Measurements from ENCODE around the gene IMMT. TPM values are rescaled to one million over a fixed set of nuclear protein-coding genes. Genes with fewer than 3 reads are reported as not detected.

Gene IMMT
- total RNA-seq, 1 experiment from 2014 or later, result 172 TPM

DNA sequence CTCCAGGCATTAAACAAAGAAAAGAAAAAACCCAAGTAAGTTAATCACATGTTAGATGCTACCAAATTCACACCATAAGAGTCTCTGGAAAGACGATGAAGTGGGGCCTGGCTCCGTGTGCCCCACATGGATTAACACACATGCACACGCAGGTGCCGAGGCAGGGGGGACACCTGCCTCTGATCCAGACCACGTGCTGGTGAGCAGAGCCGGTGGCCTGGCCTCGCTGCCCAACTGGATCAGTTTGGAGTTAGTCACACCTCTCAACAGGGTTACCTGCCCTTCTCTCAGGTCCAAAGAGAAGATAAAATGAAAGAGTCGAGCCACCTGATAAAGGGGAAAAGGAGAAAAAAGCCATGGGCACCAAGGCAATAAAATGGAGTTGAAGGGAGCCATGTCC lies 44.5 kb upstream of the IMMT start:
- intact Hi-C loops (cut with micrococcal nuclease; ENCODE audit: unreplicated experiment), result no loop called here
- no TSS peak for BruUV-seq (replicated peaks)
- TF ChIP-seq, protein P1, sequence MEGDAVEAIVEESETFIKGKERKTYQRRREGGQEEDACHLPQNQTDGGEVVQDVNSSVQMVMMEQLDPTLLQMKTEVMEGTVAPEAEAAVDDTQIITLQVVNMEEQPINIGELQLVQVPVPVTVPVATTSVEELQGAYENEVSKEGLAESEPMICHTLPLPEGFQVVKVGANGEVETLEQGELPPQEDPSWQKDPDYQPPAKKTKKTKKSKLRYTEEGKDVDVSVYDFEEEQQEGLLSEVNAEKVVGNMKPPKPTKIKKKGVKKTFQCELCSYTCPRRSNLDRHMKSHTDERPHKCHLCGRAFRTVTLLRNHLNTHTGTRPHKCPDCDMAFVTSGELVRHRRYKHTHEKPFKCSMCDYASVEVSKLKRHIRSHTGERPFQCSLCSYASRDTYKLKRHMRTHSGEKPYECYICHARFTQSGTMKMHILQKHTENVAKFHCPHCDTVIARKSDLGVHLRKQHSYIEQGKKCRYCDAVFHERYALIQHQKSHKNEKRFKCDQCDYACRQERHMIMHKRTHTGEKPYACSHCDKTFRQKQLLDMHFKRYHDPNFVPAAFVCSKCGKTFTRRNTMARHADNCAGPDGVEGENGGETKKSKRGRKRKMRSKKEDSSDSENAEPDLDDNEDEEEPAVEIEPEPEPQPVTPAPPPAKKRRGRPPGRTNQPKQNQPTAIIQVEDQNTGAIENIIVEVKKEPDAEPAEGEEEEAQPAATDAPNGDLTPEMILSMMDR (conservative IDR thresholded peaks at IDR 0.05; ENCODE audit: low read depth, low read length), result no peak
- no peak for TF ChIP-seq EZH2 (IDR thresholded peaks at IDR 0.05; ENCODE audit: borderline replicate concordance, low read depth, low read length, poor library complexity, severe bottlenecking)
- ChIA-PET POLR2A (ENCODE audit: low non-redundant PET) (no interaction called here), CTCF (no interaction called here)
- Histone ChIP-seq H3K27ac (ENCODE audit: low read depth, low read length, poor library complexity, severe bottlenecking) (peak overlapping the region; percentile 64), H3K36me3 (ENCODE audit: insufficient read depth, low read length, poor library complexity, severe bottlenecking) (no peaks in the 10 kb centered on the region), H3K9me3 (ENCODE audit: low read depth, low read length, poor library complexity, severe bottlenecking) (no peaks in the 10 kb centered on the region), H3K27me3 (replicated peaks; ENCODE audit: insufficient read depth, low read depth, low read length, poor library complexity) (no peaks in the 10 kb centered on the region), H3K4me3 (ENCODE audit: low read depth, low read length, poor library complexity, severe bottlenecking) (no peak overlapping the region), H3K4me1 (ENCODE audit: insufficient read depth, low read length, poor library complexity, severe bottlenecking) (peaks cover 25% of the 10 kb centered on the region)
- no peak for DNase-seq (ENCODE audit: low spot score)

DNA sequence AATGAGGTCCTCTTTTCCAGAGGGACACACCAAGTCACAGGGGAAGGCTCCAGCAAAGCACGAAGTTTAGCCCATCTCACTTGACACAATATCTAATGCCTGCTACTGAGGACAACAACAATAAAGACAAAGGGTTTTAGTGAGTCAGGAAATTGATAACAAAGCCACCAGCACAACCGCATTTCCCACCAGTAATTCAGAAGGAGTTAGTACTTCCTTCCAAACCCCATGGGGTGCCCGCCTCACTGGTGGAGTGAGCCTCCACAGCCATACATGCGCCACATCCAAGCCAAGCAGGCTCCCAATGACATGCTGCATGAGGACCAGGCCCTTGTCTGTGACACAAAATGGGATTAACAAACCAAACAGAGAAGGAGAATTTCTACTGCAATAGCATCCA lies 44.1 kb upstream of the IMMT start:
- Histone ChIP-seq H3K9me3 (ENCODE audit: low read depth, low read length, poor library complexity, severe bottlenecking) (no peaks in the 10 kb centered on the region), H3K4me3 (ENCODE audit: low read depth, low read length, poor library complexity, severe bottlenecking) (no peak overlapping the region), H3K36me3 (ENCODE audit: insufficient read depth, low read length, poor library complexity, severe bottlenecking) (no peaks in the 10 kb centered on the region), H3K27me3 (replicated peaks; ENCODE audit: insufficient read depth, low read depth, low read length, poor library complexity) (no peaks in the 10 kb centered on the region), H3K27ac (ENCODE audit: low read depth, low read length, poor library complexity, severe bottlenecking) (peak overlapping the region; percentile 64), H3K4me1 (ENCODE audit: insufficient read depth, low read length, poor library complexity, severe bottlenecking) (peaks cover 25% of the 10 kb centered on the region)
- no peak for TF ChIP-seq EZH2 (IDR thresholded peaks at IDR 0.05; ENCODE audit: borderline replicate concordance, low read depth, low read length, poor library complexity, severe bottlenecking)
- TF ChIP-seq, protein P1 (conservative IDR thresholded peaks at IDR 0.05; ENCODE audit: low read depth, low read length), result no peak
- DNase-seq (ENCODE audit: low spot score), result peak; percentile 98
- POLR2A ChIA-PET (ENCODE audit: low non-redundant PET), result no interaction called here
- BruUV-seq (replicated peaks), result no TSS peak
- CTCF ChIA-PET, result no interaction called here
- intact Hi-C loops (cut with micrococcal nuclease; ENCODE audit: unreplicated experiment), result no loop called here

DNA sequence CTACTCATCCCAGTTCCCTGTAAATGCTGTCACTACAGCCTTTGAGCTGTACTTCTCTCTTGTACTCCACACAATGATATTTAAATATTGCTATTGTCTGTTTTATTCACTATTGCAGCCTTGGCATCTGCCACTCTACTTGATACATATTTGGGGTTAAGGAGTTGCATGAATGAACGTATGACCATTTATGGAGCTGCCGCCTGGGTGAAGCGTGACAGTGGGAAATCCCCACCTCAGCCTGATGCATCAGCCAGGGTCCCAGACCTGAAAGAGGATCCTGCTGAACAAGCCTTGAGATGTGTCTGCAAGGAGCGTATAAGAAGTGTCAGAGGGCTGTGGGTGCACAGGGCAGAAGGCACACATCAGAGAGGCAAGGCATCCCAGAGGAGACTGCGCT lies 43.1 kb upstream of the IMMT start:
- TF ChIP-seq EZH2 (IDR thresholded peaks at IDR 0.05; ENCODE audit: borderline replicate concordance, low read depth, low read length, poor library complexity, severe bottlenecking), result no peak
- H3K4me1 ChIP-seq (ENCODE audit: insufficient read depth, low read length, poor library complexity, severe bottlenecking), result peaks cover 33% of the 10 kb centered on the region
- no peak for DNase-seq (ENCODE audit: low spot score)
- no peaks in the 10 kb centered on the region for H3K36me3 ChIP-seq (ENCODE audit: insufficient read depth, low read length, poor library complexity, severe bottlenecking)
- intact Hi-C loops (cut with micrococcal nuclease; ENCODE audit: unreplicated experiment), result no loop called here
- BruUV-seq (replicated peaks), result no TSS peak
- H3K4me3 ChIP-seq (ENCODE audit: low read depth, low read length, poor library complexity, severe bottlenecking), result no peak overlapping the region
- H3K27ac ChIP-seq (ENCODE audit: low read depth, low read length, poor library complexity, severe bottlenecking), result peak overlapping the region; percentile 35
- CTCF ChIA-PET, result no interaction called here
- no peaks in the 10 kb centered on the region for H3K9me3 ChIP-seq (ENCODE audit: low read depth, low read length, poor library complexity, severe bottlenecking)
- no peaks in the 10 kb centered on the region for H3K27me3 ChIP-seq (replicated peaks; ENCODE audit: insufficient read depth, low read depth, low read length, poor library complexity)
- POLR2A ChIA-PET (ENCODE audit: low non-redundant PET), result no interaction called here

DNA sequence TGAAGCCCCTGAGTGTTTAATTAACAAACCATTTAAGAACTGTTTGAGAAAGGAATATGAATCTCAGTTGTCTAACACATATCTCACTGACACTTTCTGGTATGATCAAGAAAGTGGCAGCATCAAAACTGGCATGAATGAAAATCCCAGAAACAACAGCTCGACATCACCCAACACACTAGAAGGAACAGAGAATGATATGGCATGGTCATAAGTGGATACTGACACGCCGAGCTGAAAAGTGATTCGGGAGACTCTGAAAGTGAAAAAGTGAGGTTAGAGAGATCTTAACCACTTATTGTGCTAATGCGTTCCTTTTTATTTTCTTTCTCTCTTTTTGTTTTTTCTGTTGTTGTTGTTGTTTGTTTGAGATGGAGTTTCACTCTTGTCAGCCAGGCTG lies 41.9 kb upstream of the IMMT start:
- BruUV-seq (replicated peaks), result no TSS peak
- CTCF ChIA-PET, result no interaction called here
- TF ChIP-seq, protein P1 (conservative IDR thresholded peaks at IDR 0.05; ENCODE audit: low read depth, low read length), result no peak

More for the DNA sequence above, 41.9 kb upstream of the IMMT start:
- H3K36me3 ChIP-seq (ENCODE audit: insufficient read depth, low read length, poor library complexity, severe bottlenecking), result no peaks in the 10 kb centered on the region
- no peak for DNase-seq (ENCODE audit: low spot score)
- peaks cover 37% of the 10 kb centered on the region for H3K4me1 ChIP-seq (ENCODE audit: insufficient read depth, low read length, poor library complexity, severe bottlenecking)
- H3K4me3 ChIP-seq (ENCODE audit: low read depth, low read length, poor library complexity, severe bottlenecking), result no peak overlapping the region
- intact Hi-C loops (cut with micrococcal nuclease; ENCODE audit: unreplicated experiment), result no loop called here
- H3K9me3 ChIP-seq (ENCODE audit: low read depth, low read length, poor library complexity, severe bottlenecking), result no peaks in the 10 kb centered on the region
- H3K27ac ChIP-seq (ENCODE audit: low read depth, low read length, poor library complexity, severe bottlenecking), result no peak overlapping the region
- no peaks in the 10 kb centered on the region for H3K27me3 ChIP-seq (replicated peaks; ENCODE audit: insufficient read depth, low read depth, low read length, poor library complexity)
- POLR2A ChIA-PET (ENCODE audit: low non-redundant PET), result no interaction called here

All from A673 (cell line).